B cell (primary cell): ENCODE data around the gene FSCN2. TPM values are rescaled to one million over a fixed set of nuclear protein-coding genes. Genes with fewer than 3 reads are reported as not detected.

ENCODE experiments used
- ATAC-seq: fragments of 200-7000 bp; cut with Tn5 transposase; one replicate; pipeline ENCODE4 v1.10.0; 2021; ENCODE audit warnings: low read depth, mild to moderate bottlenecking, moderate number of reproducible peaks, moderate library complexity
- CTCF ChIA-PET: fragments of 350-600 bp; sonication (Branson Sonifier 250); formaldehyde crosslinking; loops from one replicate; lab custom pipeline; 2021; ENCODE audit warnings: antibody characterized with exemption, inconsistent platforms; lab: Charles Lee
- POLR2A ChIA-PET: fragments of 350-600 bp; sonication (Branson Sonifier 250); formaldehyde crosslinking; loops from one replicate; lab custom pipeline; 2021; ENCODE audit warnings: antibody characterized with exemption; lab: Charles Lee
- DNase-seq: peaks from one replicate; pipeline ENCODE4 v3.0.0; 2013
- H2AFZ ChIP-seq: 2 replicates; pipeline ENCODE4 v1.6.1; 2012; ENCODE audit warnings: mild to moderate bottlenecking, low read depth, low read length; ENCODE audit not compliant: insufficient read depth, poor library complexity, severe bottlenecking
- H3K27ac ChIP-seq, 2 donors: 1 replicate in 1 of 2; 2 replicates in 1 of 2; pipeline ENCODE4 v1.5.1; 2012 to 2013; ENCODE audit warnings: low read length in 2 of 2, mild to moderate bottlenecking in 2 of 2, moderate library complexity in 1 of 2
- H3K27me3 ChIP-seq, 4 experiments: fragments of 200-600 bp in 1 of 4; sonication (generic) in 1 of 4; replicated peaks in 1 of 4; 1 replicate in 2 of 4; 2 replicates in 2 of 4; pipeline versions ENCODE4 v1.6.1 to v1.7.0; 2013 to 2016; ENCODE audit warnings: low read length in 3 of 4, mild to moderate bottlenecking in 2 of 4, mixed read lengths in 1 of 4, moderate library complexity in 1 of 4; ENCODE audit not compliant: insufficient read depth in 4 of 4, control insufficient read depth in 3 of 4; ENCODE audit errors: control extremely low read depth in 1 of 4
- H3K36me3 ChIP-seq, 2 experiments: replicated peaks in 1 of 2; 1 replicate in 1 of 2; 2 replicates in 1 of 2; pipeline versions ENCODE4 v1.6.1 to v1.7.1; 2013; ENCODE audit warnings: low read length in 1 of 2; ENCODE audit not compliant: insufficient read depth in 2 of 2, control insufficient read depth in 1 of 2; ENCODE audit errors: control extremely low read depth in 1 of 2, extremely low read depth in 1 of 2
- H3K4me1 ChIP-seq, 2 donors: fragments of 200-600 bp in 1 of 2; sonication (generic) in 1 of 2; 1 replicate in 1 of 2; 2 replicates in 1 of 2; pipeline versions ENCODE4 v1.5.1 to v1.6.1; 2013 to 2017; ENCODE audit warnings: low read length in 2 of 2; ENCODE audit not compliant: control insufficient read depth in 2 of 2, insufficient read depth in 2 of 2
- H3K4me2 ChIP-seq: replicated peaks from 2 replicates; pipeline ENCODE3; 2012; ENCODE audit warnings: mild to moderate bottlenecking, low read depth, low read length; ENCODE audit not compliant: poor library complexity, severe bottlenecking
- H3K4me3 ChIP-seq, 5 experiments: fragments of 200-600 bp in 1 of 5; sonication (generic) in 1 of 5; 1 replicate in 3 of 5; 2 replicates in 2 of 5; pipeline versions ENCODE4 v1.5.1 to v1.7.0; 2011 to 2016; ENCODE audit warnings: low read length in 4 of 5, mild to moderate bottlenecking in 4 of 5, low read depth in 2 of 5, control low read depth in 1 of 5, moderate library complexity in 1 of 5; ENCODE audit not compliant: insufficient read depth in 1 of 5; ENCODE audit errors: control extremely low read depth in 1 of 5, extremely low read depth in 1 of 5
- H3K79me2 ChIP-seq: fragments of 200-600 bp; sonication (generic); one replicate; pipeline ENCODE4 v1.6.0; 2016; ENCODE audit warnings: low read length; ENCODE audit not compliant: control insufficient read depth, insufficient read depth
- H3K9ac ChIP-seq: fragments of 200-600 bp; sonication (generic); 2 replicates; pipeline ENCODE4 v1.6.1; 2017; ENCODE audit warnings: mild to moderate bottlenecking, low read length, moderate library complexity
- H3K9me3 ChIP-seq, 3 donors: one replicate each; pipeline versions ENCODE4 v1.6.1 to v1.7.1; 2013; ENCODE audit warnings: low read length in 2 of 3; ENCODE audit not compliant: control insufficient read depth in 2 of 3, insufficient read depth in 1 of 3; ENCODE audit errors: control extremely low read depth in 1 of 3
- H4K20me1 ChIP-seq: 2 replicates; pipeline ENCODE4 v1.6.0; 2012; ENCODE audit warnings: mild to moderate bottlenecking, low read length; ENCODE audit not compliant: insufficient read depth, control insufficient read depth, poor library complexity, severe bottlenecking
- H3K27ac Mint-ChIP-seq: one replicate; pipeline ENCODE4 v1.8.0; 2021; ENCODE audit warnings: mixed read lengths
- H3K27me3 Mint-ChIP-seq: one replicate; pipeline ENCODE4 v1.8.0; 2021; ENCODE audit warnings: mixed read lengths
- H3K4me1 Mint-ChIP-seq: one replicate; pipeline ENCODE4 v1.8.0; 2021; ENCODE audit warnings: mixed read lengths
- H3K4me3 Mint-ChIP-seq: one replicate; pipeline ENCODE4 v1.8.0; 2021; ENCODE audit warnings: mixed read lengths
- H3K9me3 Mint-ChIP-seq: one replicate; pipeline ENCODE4 v1.8.0; 2022; ENCODE audit warnings: mixed read lengths; ENCODE audit not compliant: insufficient read depth
- CTCF ChIP-seq: fragments of 200-600 bp; IDR thresholded peaks from one replicate; pipeline ENCODE4 v1.8.0; 2022; ENCODE audit warnings: antibody characterized with exemption, mild to moderate bottlenecking
- EZH2 ChIP-seq: IDR thresholded peaks from 2 replicates; pipeline ENCODE4 v1.6.1; 2012; ENCODE audit warnings: borderline replicate concordance, low read depth, mild to moderate bottlenecking, moderate library complexity, low read length; ENCODE audit not compliant: insufficient read depth, poor library complexity, severe bottlenecking
- WGBS: methylation state at CpG from one replicate; pipeline ENCODE4 v1.1.5; 2013; ENCODE audit warnings: missing lambda C conversion rate; ENCODE audit not compliant: insufficient coverage; 5-methylcytosine and 5-hydroxymethylcytosine counted together
- intact Hi-C: fragments of 100-400 bp; cut with micrococcal nuclease; formaldehyde crosslinking; loops from one replicate; pipeline ENCODE4 v1.10.0; 2022
- polyA plus RNA-seq: library from polyadenylated mRNA; depleted of rRNA; stranded (reverse); fragments of >200 nt; gene quantifications from 2 replicates; pipeline ENCODE4 v1.2.3, GENCODE V29; 2012
- total RNA-seq, 2 donors: library from RNA; stranded (reverse); fragments of 120-200 nt in 1 of 2; gene quantifications; 1 replicate in 1 of 2; 2 replicates in 1 of 2; pipeline versions ENCODE4 v1.2.3 to v1.2.4, GENCODE V29; 2013 to 2022

Gene FSCN2
- total and polyA plus RNA-seq, 2 donors (not counting 1 experiment from before 2014, with no cell fraction given): 6.3 to 12.0 TPM

GRCh38 chr17:81481815-81482505 is 46.2 kb upstream of the FSCN2 start:
- Histone ChIP-seq H3K9me3 (peaks cover 0 to 16% (median 0%) of the 10 kb centered on the region in 3 donors), H2AFZ (peak overlapping the region; percentile 58), H3K27ac (peak overlapping the region in 1 of 2 donors; percentile 7), H3K9ac (peak overlapping the region; percentile 45), H3K36me3 (no peaks in the 10 kb centered on the region), H3K4me2 (peak overlapping the region; percentile 100), H3K79me2 (no peaks in the 10 kb centered on the region), H3K4me3 (peak overlapping the region; percentile 27 to 58 (median 49)), H3K27me3 (peaks cover 0 to 24% (median 12%) of the 10 kb centered on the region in 4 experiments), H4K20me1 (no peaks in the 10 kb centered on the region), H3K4me1 (peaks cover 38 to 40% of the 10 kb centered on the region in 2 donors)
- DNase-seq (peak; percentile 42), ATAC-seq (no peak)
- Mint-ChIP-seq H3K4me3 (peak overlapping the region; percentile 82), H3K4me1 (peaks cover 26% of the 10 kb centered on the region), H3K27me3 (peaks cover 13% of the 10 kb centered on the region), H3K9me3 (no peaks in the 10 kb centered on the region), H3K27ac (peak overlapping the region; percentile 85)
- no peak for TF ChIP-seq CTCF
- TF ChIP-seq EZH2: no peak
- ChIA-PET CTCF (interaction anchor here (1.6 to 4.7 kb wide), 3 partner anchors 29 to 228 kb away, joined by 5 to 58 read pairs (median 44); no protein-coding TSS in a partner anchor), POLR2A (interaction anchor here (0.6 to 1.0 kb wide), 2 partner anchors 187 to 1685 kb away, joined by 3 read pairs; partner anchors contain the start of genes CBX8 and SLC38A10)
- intact Hi-C loops: loop anchor here (10.0 kb wide), 1 partner anchor 123 kb away; no protein-coding TSS in a partner anchor
- 53% methylated on average over 7 of the region's 18 CpGs for WGBS

GRCh38 chr17:81482673-81483072 is 45.5 kb upstream of the FSCN2 start:
- WGBS: 12% methylated on average over 11 of the region's 11 CpGs
- H2AFZ ChIP-seq: no peak overlapping the region
- H3K9ac ChIP-seq: no peak overlapping the region
- Mint-ChIP-seq H3K27me3 (peaks cover 13% of the 10 kb centered on the region), H3K9me3 (no peaks in the 10 kb centered on the region), H3K4me1 (peaks cover 26% of the 10 kb centered on the region), H3K27ac (peak overlapping the region; percentile 85), H3K4me3 (peak overlapping the region; percentile 82)
- H3K27me3 ChIP-seq: peaks cover 0 to 24% (median 12%) of the 10 kb centered on the region in 4 experiments
- intact Hi-C loops: loop anchor here (1.0 to 10.0 kb wide), 2 partner anchors 30 to 122 kb away; partner anchors contain the start of gene ACTG1
- DNase-seq: peak; percentile 54
- TF ChIP-seq CTCF: no peak
- TF ChIP-seq EZH2: no peak
- ChIA-PET POLR2A (interaction anchor here (0.9 to 1.7 kb wide), 3 partner anchors 30 to 188 kb away, joined by 3 to 8 read pairs (median 8); partner anchors contain the start of genes ACTG1 and SLC38A10), CTCF (interaction anchor here (1.0 to 4.7 kb wide), 7 partner anchors 29 to 229 kb away, joined by 3 to 58 read pairs (median 6); partner anchors contain the start of gene SLC38A10)
- peaks cover 0 to 13% (median 0%) of the 10 kb centered on the region in 3 donors for H3K9me3 ChIP-seq
- H3K36me3 ChIP-seq: no peaks in the 10 kb centered on the region
- no peaks in the 10 kb centered on the region for H3K79me2 ChIP-seq
- peak overlapping the region; percentile 100 for H3K4me2 ChIP-seq
- no peak overlapping the region for H3K4me3 ChIP-seq
- no peaks in the 10 kb centered on the region for H4K20me1 ChIP-seq
- no peak for ATAC-seq
- H3K27ac ChIP-seq: peak overlapping the region; percentile 8 to 23
- peaks cover 41 to 46% of the 10 kb centered on the region in 2 donors for H3K4me1 ChIP-seq
